ENCODE data around the gene SLC39A11.
"Not testable (repeated sequence)": the region's sequence is repeated elsewhere in the genome, so short reads cannot be mapped to it uniquely, and the experiment has no call there.

The SLC39A11 gene

GRCh38 chr17:72639711-72640110, 452.8 kb downstream of the SLC39A11 start:
- no peak for DNase-seq (ENCODE audit: low read depth in 2 of 3, low spot score in 2 of 3)

GRCh38 chr17:72638932-72639331, 453.6 kb downstream of the SLC39A11 start:
- not testable (repeated sequence) for DNase-seq (ENCODE audit: low read depth in 2 of 3, low spot score in 2 of 3)

- DNase-seq (ENCODE audit: low read depth in 2 of 3, low spot score in 2 of 3) = no peak
Observed at GRCh38 chr17:72635034-72635635, 457.4 kb downstream of the SLC39A11 start.

GRCh38 chr17:72634621-72635020, 457.9 kb downstream of the SLC39A11 start:
- DNase-seq (ENCODE audit: low read depth in 2 of 3, low spot score in 2 of 3) = no peak

GRCh38 chr17:72631949-72632684, 460.4 kb downstream of the SLC39A11 start:
- DNase-seq (ENCODE audit: low read depth in 2 of 3, low spot score in 2 of 3) = no peak

- no peak for DNase-seq (ENCODE audit: low read depth in 2 of 3, low spot score in 2 of 3)
Observed at GRCh38 chr17:72631568-72631948, 460.9 kb downstream of the SLC39A11 start.

GRCh38 chr17:72624652-72625051, 467.8 kb downstream of the SLC39A11 start:
- no peak for DNase-seq (ENCODE audit: low read depth in 2 of 3, low spot score in 2 of 3)

GRCh38 chr17:72624226-72624625, 468.3 kb downstream of the SLC39A11 start:
- no peak for DNase-seq (ENCODE audit: low read depth in 2 of 3, low spot score in 2 of 3)

- DNase-seq (ENCODE audit: low read depth in 2 of 3, low spot score in 2 of 3) = no peak
Observed at GRCh38 chr17:72622661-72623433, 469.6 kb downstream of the SLC39A11 start.

GRCh38 chr17:72619976-72620650, 472.4 kb downstream of the SLC39A11 start:
- no peak for DNase-seq (ENCODE audit: low read depth in 2 of 3, low spot score in 2 of 3)

GRCh38 chr17:72618001-72618509, 474.4 kb downstream of the SLC39A11 start:
- DNase-seq (ENCODE audit: low read depth in 2 of 3, low spot score in 2 of 3) = no peak

- no peak for DNase-seq (ENCODE audit: low read depth in 2 of 3, low spot score in 2 of 3)
Observed at GRCh38 chr17:72617557-72617956, 474.9 kb downstream of the SLC39A11 start.

- no peak for DNase-seq (ENCODE audit: low read depth in 2 of 3, low spot score in 2 of 3)
Observed at GRCh38 chr17:72616447-72616846, 476.0 kb downstream of the SLC39A11 start.

GRCh38 chr17:72615627-72615991, 476.9 kb downstream of the SLC39A11 start:
- DNase-seq (ENCODE audit: low read depth in 2 of 3, low spot score in 2 of 3) = no peak

- no peak for DNase-seq (ENCODE audit: low read depth in 2 of 3, low spot score in 2 of 3)
Observed at GRCh38 chr17:72614871-72615626, 477.4 kb downstream of the SLC39A11 start.

GRCh38 chr17:72614476-72614870, 478.0 kb downstream of the SLC39A11 start:
- no peak for DNase-seq (ENCODE audit: low read depth in 2 of 3, low spot score in 2 of 3)

- DNase-seq (ENCODE audit: low read depth in 2 of 3, low spot score in 2 of 3) = no peak
Observed at GRCh38 chr17:72613806-72614292, 478.6 kb downstream of the SLC39A11 start.

GRCh38 chr17:72613396-72613795, 479.1 kb downstream of the SLC39A11 start:
- no peak for DNase-seq (ENCODE audit: low read depth in 2 of 3, low spot score in 2 of 3)

- no peak for DNase-seq (ENCODE audit: low read depth in 2 of 3, low spot score in 2 of 3)
Observed at GRCh38 chr17:72611172-72611571, 481.3 kb downstream of the SLC39A11 start.

- no peak for DNase-seq (ENCODE audit: low read depth in 2 of 3, low spot score in 2 of 3)
Observed at GRCh38 chr17:72609501-72609900, 483.0 kb downstream of the SLC39A11 start.

- DNase-seq (ENCODE audit: low read depth in 2 of 3, low spot score in 2 of 3) = no peak
Observed at GRCh38 chr17:72608436-72608835, 484.1 kb downstream of the SLC39A11 start.

Data from activated CD8-positive, alpha-beta memory T cell treated with anti-CD3 and anti-CD28 coated beads for 48 hours (primary cell).